ENCODE measurements around the gene SYT12.

The SYT12 gene

DNA sequence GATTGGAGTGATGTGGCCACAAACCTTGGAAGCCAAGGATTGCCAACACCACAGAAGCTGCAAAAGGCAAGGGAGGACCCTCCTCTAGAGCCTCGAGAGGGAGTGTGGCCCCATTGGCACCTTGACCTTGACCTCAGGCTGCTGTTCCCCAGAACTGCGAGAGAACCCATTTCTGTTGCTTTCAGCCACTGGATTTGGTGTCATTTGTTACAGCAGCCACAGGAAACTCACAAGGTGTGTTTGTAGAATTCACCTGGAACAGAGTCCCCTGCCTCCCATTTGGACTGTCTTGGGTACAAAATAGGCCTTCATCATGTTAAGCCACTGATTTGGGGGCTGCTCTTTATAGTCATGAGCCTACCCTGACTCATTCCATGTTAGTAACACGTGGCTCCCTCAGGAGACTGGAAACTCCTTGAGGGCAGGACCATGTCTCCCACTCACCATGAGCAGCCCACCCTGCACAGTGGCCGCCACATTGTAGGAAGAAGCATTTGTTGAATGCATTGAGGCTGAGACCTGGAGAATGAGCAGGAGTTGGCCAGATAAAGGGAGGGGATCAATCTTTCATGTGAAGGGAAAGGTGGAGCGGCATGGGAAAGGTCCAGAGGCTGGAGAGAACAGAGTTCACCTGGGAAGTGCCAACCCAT is 39.5 kb upstream of the SYT12 start:
- H3K36me3 ChIP-seq (ENCODE audit: control insufficient read depth, insufficient read depth, low read length): no peaks in the 10 kb centered on the region
- peaks cover 6% of the 10 kb centered on the region for H3K4me1 ChIP-seq (ENCODE audit: control insufficient read depth, low read depth, low read length)
- H3K9ac ChIP-seq (ENCODE audit: low read length): no peak overlapping the region
- H3K4me2 ChIP-seq (ENCODE audit: low read length): no peak overlapping the region
- no peaks in the 10 kb centered on the region for H3K79me1 ChIP-seq (ENCODE audit: low read length)
- no peak overlapping the region for H3K27ac ChIP-seq (ENCODE audit: low read depth, low read length)
- no peaks in the 10 kb centered on the region for H3K27me3 ChIP-seq (ENCODE audit: insufficient read depth, low read length, poor library complexity)
- no peak overlapping the region for H3K56ac ChIP-seq (ENCODE audit: low read length)
- no peak overlapping the region for H2BK15ac ChIP-seq (replicated peaks; ENCODE audit: low read depth)
- no peak overlapping the region for H2BK120ac ChIP-seq (ENCODE audit: low read depth, low read length)
- H3K23ac ChIP-seq (ENCODE audit: low read length): no peak overlapping the region
- no peak overlapping the region for H3K18ac ChIP-seq (ENCODE audit: low read length)
- H3K4ac ChIP-seq (ENCODE audit: low read depth, low read length): no peak overlapping the region
- no peak overlapping the region for H4K5ac ChIP-seq (ENCODE audit: low read length)
- no peak for DNase-seq
- H4K8ac ChIP-seq (ENCODE audit: low read depth, low read length): no peak overlapping the region
- H2BK5ac ChIP-seq (ENCODE audit: low read length): no peak overlapping the region
- H2AK5ac ChIP-seq (ENCODE audit: low read length): no peak overlapping the region
- H3K4me3 ChIP-seq (ENCODE audit: low read length): no peak overlapping the region
- no CpG with 5 or more reads among the region's 5 CpGs for WGBS (ENCODE audit: extremely low coverage, insufficient coverage, low lambda C conversion rate)
- no peaks in the 10 kb centered on the region for H3K79me2 ChIP-seq (ENCODE audit: control insufficient read depth, insufficient read depth, low read length)

DNA sequence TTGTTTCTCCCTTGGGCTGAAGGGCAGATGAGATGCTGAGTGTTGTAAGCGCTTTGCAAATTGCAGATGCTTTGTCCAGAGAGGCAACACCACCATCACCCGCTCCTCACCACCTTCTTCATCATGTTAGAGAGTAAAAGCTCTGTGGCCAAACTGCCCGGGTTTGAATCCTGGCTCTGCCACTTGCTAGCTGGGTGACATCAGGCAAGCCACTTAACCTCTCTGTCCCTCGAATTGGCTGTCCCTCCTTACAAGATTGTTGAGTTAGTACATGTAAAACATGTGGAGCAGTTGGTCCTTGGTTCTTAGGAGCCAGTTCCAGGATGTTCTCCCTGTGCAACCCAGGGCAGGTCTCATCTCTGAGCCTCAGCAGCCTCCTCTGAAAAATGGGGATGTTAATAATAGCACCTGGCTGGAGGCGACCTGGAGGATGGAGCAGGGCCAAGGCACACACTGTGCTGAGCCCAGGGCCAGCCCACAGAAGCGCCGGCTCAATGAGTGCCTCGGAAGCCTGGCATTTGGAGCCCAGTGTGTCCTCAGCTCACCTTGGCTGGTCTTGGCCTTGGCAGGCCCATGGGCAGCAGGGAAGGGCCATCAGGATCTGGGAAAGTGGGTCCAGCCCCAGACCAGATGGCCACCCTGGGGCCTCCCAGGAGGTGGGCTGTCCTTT is 37.3 kb upstream of the SYT12 start:
- Histone ChIP-seq H2BK5ac (ENCODE audit: low read length) (no peak overlapping the region), H3K79me2 (ENCODE audit: control insufficient read depth, insufficient read depth, low read length) (no peaks in the 10 kb centered on the region), H3K4me2 (ENCODE audit: low read length) (no peak overlapping the region), H2AK5ac (ENCODE audit: low read length) (no peak overlapping the region), H3K4me1 (ENCODE audit: control insufficient read depth, low read depth, low read length) (peaks cover 6% of the 10 kb centered on the region), H4K5ac (ENCODE audit: low read length) (no peak overlapping the region), H3K27ac (ENCODE audit: low read depth, low read length) (no peak overlapping the region), H3K9ac (ENCODE audit: low read length) (no peak overlapping the region), H4K8ac (ENCODE audit: low read depth, low read length) (no peak overlapping the region), H3K79me1 (ENCODE audit: low read length) (no peaks in the 10 kb centered on the region), H3K27me3 (ENCODE audit: insufficient read depth, low read length, poor library complexity) (no peaks in the 10 kb centered on the region), H2BK120ac (ENCODE audit: low read depth, low read length) (no peak overlapping the region), H3K18ac (ENCODE audit: low read length) (no peak overlapping the region), H3K4me3 (ENCODE audit: low read length) (no peak overlapping the region), H3K23ac (ENCODE audit: low read length) (no peak overlapping the region), H3K56ac (ENCODE audit: low read length) (no peak overlapping the region), H3K4ac (ENCODE audit: low read depth, low read length) (no peak overlapping the region), H3K36me3 (ENCODE audit: control insufficient read depth, insufficient read depth, low read length) (no peaks in the 10 kb centered on the region), H2BK15ac (replicated peaks; ENCODE audit: low read depth) (no peak overlapping the region)
- no CpG with 5 or more reads among the region's 8 CpGs for WGBS (ENCODE audit: extremely low coverage, insufficient coverage, low lambda C conversion rate)
- no peak for DNase-seq

DNA sequence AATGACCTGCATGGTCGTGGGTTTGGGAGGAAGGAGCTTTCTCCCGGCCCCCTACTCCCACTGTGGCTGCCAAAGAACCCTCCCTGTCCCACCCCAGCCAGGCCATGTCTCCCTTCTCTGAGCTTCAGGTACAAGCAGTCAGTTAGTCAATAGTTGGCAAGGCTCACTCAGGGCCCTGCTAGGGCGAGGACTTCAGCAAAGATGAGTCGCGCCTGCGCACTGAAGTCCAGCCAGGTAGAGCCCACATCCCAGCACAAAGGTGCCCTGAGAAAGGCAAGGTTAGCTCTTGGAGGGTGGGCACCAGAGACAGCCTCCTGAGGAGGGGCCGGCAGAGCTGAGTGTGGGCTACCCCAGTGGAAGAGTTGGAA is 36.8 kb upstream of the SYT12 start:
- no peak overlapping the region for H3K56ac ChIP-seq (ENCODE audit: low read length)
- H3K4ac ChIP-seq (ENCODE audit: low read depth, low read length): no peak overlapping the region
- no peak for DNase-seq
- no peak overlapping the region for H4K5ac ChIP-seq (ENCODE audit: low read length)
- no peak overlapping the region for H3K4me3 ChIP-seq (ENCODE audit: low read length)
- no peaks in the 10 kb centered on the region for H3K36me3 ChIP-seq (ENCODE audit: control insufficient read depth, insufficient read depth, low read length)
- no peak overlapping the region for H2BK5ac ChIP-seq (ENCODE audit: low read length)
- H3K4me2 ChIP-seq (ENCODE audit: low read length): no peak overlapping the region
- no CpG with 5 or more reads among the region's 7 CpGs for WGBS (ENCODE audit: extremely low coverage, insufficient coverage, low lambda C conversion rate)
- no peaks in the 10 kb centered on the region for H3K79me1 ChIP-seq (ENCODE audit: low read length)
- no peaks in the 10 kb centered on the region for H3K27me3 ChIP-seq (ENCODE audit: insufficient read depth, low read length, poor library complexity)
- peaks cover 6% of the 10 kb centered on the region for H3K4me1 ChIP-seq (ENCODE audit: control insufficient read depth, low read depth, low read length)
- H3K23ac ChIP-seq (ENCODE audit: low read length): no peak overlapping the region
- H3K18ac ChIP-seq (ENCODE audit: low read length): no peak overlapping the region
- no peak overlapping the region for H3K9ac ChIP-seq (ENCODE audit: low read length)
- no peak overlapping the region for H2BK15ac ChIP-seq (replicated peaks; ENCODE audit: low read depth)
- H3K27ac ChIP-seq (ENCODE audit: low read depth, low read length): no peak overlapping the region
- no peaks in the 10 kb centered on the region for H3K79me2 ChIP-seq (ENCODE audit: control insufficient read depth, insufficient read depth, low read length)
- H2AK5ac ChIP-seq (ENCODE audit: low read length): no peak overlapping the region
- no peak overlapping the region for H2BK120ac ChIP-seq (ENCODE audit: low read depth, low read length)
- H4K8ac ChIP-seq (ENCODE audit: low read depth, low read length): no peak overlapping the region

DNA sequence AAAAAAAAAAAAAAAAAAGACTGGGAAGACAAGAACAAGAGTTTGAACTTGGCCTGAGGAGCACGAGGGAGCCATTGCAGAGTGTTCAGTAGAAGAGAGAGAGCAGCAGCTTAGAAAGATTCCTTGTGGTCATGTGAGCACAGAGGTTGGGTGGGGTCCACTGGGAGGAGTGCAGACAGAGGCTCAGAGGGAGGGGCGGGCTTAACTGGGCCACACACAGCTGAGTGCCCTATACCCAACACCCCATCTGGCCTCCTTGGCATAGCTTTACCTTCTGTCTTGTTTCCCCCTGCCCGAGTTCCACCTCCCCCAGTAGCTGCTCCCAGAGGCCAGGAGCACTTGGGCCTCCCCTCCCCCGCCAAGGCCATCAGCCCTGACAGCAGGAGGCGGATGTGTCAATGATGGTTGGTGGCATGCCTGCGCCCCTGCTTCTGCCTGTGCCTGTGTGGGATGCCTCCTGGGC is 35.7 kb upstream of the SYT12 start:
- DNase-seq: peak; percentile 73
- Histone ChIP-seq H2BK5ac (ENCODE audit: low read length) (peak overlapping the region; percentile 46), H3K9ac (ENCODE audit: low read length) (peak overlapping the region; percentile 28), H3K4me1 (ENCODE audit: control insufficient read depth, low read depth, low read length) (peaks cover 6% of the 10 kb centered on the region), H2AK5ac (ENCODE audit: low read length) (no peak overlapping the region), H3K23ac (ENCODE audit: low read length) (no peak overlapping the region), H4K5ac (ENCODE audit: low read length) (no peak overlapping the region), H3K18ac (ENCODE audit: low read length) (no peak overlapping the region), H3K27ac (ENCODE audit: low read depth, low read length) (no peak overlapping the region), H3K36me3 (ENCODE audit: control insufficient read depth, insufficient read depth, low read length) (no peaks in the 10 kb centered on the region), H3K4me3 (ENCODE audit: low read length) (no peak overlapping the region), H3K79me2 (ENCODE audit: control insufficient read depth, insufficient read depth, low read length) (no peaks in the 10 kb centered on the region), H3K27me3 (ENCODE audit: insufficient read depth, low read length, poor library complexity) (no peaks in the 10 kb centered on the region), H3K4me2 (ENCODE audit: low read length) (no peak overlapping the region), H4K8ac (ENCODE audit: low read depth, low read length) (no peak overlapping the region), H2BK120ac (ENCODE audit: low read depth, low read length) (no peak overlapping the region), H3K79me1 (ENCODE audit: low read length) (no peaks in the 10 kb centered on the region), H3K56ac (ENCODE audit: low read length) (peak overlapping the region; percentile 76), H2BK15ac (replicated peaks; ENCODE audit: low read depth) (no peak overlapping the region), H3K4ac (ENCODE audit: low read depth, low read length) (no peak overlapping the region)
- no CpG with 5 or more reads among the region's 6 CpGs for WGBS (ENCODE audit: extremely low coverage, insufficient coverage, low lambda C conversion rate)

DNA sequence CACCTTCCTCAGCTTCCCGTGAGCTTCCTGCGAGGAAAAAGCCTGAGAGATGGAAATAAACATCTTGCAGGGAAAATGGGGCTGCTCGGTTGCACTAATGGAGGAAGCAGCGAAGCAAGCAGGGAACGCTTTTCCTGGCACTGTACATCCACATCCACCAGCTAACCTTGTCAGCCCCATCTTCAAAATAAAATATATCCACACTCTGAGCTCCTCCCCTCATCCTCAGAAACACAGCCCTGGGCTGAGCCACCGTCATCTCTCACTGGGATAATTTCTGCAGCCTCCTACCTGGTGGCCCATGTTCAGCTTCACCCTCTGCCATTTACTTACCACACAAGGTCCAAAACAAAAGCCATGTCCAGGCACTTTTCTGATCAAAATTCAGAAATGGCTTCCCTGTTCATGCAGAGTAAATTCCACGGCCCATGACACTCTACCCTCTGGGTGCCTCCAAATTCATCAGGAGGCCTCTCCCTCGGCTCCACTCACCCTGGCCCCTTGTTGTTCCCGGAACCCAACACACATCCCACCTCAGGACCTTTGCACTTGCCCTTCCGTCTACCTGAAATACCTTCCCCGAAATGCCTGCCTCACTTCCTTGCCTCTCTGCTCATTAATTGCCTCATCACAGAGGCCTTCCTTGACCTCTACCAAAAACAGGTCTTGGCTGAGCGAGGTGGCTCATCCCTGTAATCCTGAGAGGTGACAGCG is 34.9 kb upstream of the SYT12 start:
- no CpG with 5 or more reads among the region's 13 CpGs for WGBS (ENCODE audit: extremely low coverage, insufficient coverage, low lambda C conversion rate)
- no peak for DNase-seq

More for the DNA sequence above, 34.9 kb upstream of the SYT12 start:
- H3K9ac ChIP-seq (ENCODE audit: low read length): no peak overlapping the region
- H2AK5ac ChIP-seq (ENCODE audit: low read length): no peak overlapping the region
- H3K4me3 ChIP-seq (ENCODE audit: low read length): no peak overlapping the region
- H3K27me3 ChIP-seq (ENCODE audit: insufficient read depth, low read length, poor library complexity): no peaks in the 10 kb centered on the region
- H3K23ac ChIP-seq (ENCODE audit: low read length): no peak overlapping the region
- no peak overlapping the region for H3K4ac ChIP-seq (ENCODE audit: low read depth, low read length)
- no peak overlapping the region for H4K5ac ChIP-seq (ENCODE audit: low read length)
- H2BK5ac ChIP-seq (ENCODE audit: low read length): no peak overlapping the region
- no peaks in the 10 kb centered on the region for H3K79me1 ChIP-seq (ENCODE audit: low read length)
- H3K56ac ChIP-seq (ENCODE audit: low read length): peak overlapping the region; percentile 76
- peaks cover 6% of the 10 kb centered on the region for H3K4me1 ChIP-seq (ENCODE audit: control insufficient read depth, low read depth, low read length)
- no peak overlapping the region for H3K27ac ChIP-seq (ENCODE audit: low read depth, low read length)
- H4K8ac ChIP-seq (ENCODE audit: low read depth, low read length): no peak overlapping the region
- H3K79me2 ChIP-seq (ENCODE audit: control insufficient read depth, insufficient read depth, low read length): no peaks in the 10 kb centered on the region
- H2BK15ac ChIP-seq (replicated peaks; ENCODE audit: low read depth): no peak overlapping the region
- no peak overlapping the region for H3K18ac ChIP-seq (ENCODE audit: low read length)
- H3K4me2 ChIP-seq (ENCODE audit: low read length): no peak overlapping the region
- no peaks in the 10 kb centered on the region for H3K36me3 ChIP-seq (ENCODE audit: control insufficient read depth, insufficient read depth, low read length)
- no peak overlapping the region for H2BK120ac ChIP-seq (ENCODE audit: low read depth, low read length)

Measured in mesendoderm (in vitro differentiated cells).